ENCODE measurements around the gene PLA2G2F. TPM values are rescaled to one million over a fixed set of nuclear protein-coding genes. Genes with fewer than 3 reads are reported as not detected.
A peak's percentile ranks its signal among the peaks of the same experiment; 100 is the strongest.

PLA2G2F gene
- total and polyA plus RNA-seq, 2 experiments from 2014 or later, result not detected

DNA sequence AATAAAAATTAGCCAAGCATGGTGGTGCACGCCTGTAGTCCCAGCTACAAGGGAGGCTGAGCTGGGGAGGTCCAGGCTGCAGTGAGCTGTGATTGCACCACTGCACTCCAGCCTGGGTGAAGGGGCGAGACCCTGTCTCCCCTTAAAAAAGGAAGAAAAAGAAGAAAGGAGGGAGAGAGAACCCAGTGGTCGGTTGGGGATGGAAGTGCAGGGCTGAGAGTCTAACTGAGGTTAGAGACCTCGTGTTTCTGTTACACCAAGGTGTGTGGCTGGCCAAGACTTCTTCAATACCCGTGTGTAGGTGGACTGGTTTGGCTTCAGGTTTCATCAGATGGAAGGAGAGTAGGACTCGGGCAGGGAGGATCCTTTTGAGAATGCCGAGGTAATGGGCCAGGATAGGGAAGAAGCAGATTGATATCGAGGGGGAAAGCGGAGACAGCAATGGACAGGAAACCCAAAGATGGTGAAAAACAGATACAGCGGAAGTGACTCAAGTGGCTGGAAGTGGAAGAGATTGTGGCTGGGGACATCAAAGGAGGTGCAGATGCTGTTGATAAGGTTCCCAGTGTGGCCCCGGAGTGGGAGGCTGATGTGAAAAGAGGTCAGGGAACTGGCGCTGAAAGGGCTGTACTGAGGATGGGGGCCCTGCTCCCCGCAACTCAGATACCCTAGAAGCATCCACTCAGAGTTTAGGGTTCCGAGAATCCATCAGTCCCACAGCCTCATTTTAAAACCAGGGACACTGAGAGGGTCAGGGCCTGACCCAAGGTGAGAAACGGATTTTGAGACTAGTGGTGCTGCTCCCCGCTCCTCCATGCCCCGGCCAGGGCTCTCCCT, 46.1 kb downstream of the PLA2G2F start:
- Histone ChIP-seq H3K27ac (ENCODE audit: low read depth) (no peak overlapping the region), H3F3A (replicated peaks; ENCODE audit: low read depth) (no peaks in the 10 kb centered on the region), H3K4me2 (peak overlapping the region; percentile 99), H2AFZ (no peak overlapping the region), H3K36me3 (ENCODE audit: insufficient read depth) (no peaks in the 10 kb centered on the region), H4K20me1 (replicated peaks; ENCODE audit: insufficient read depth) (no peaks in the 10 kb centered on the region), H3K9me2 (ENCODE audit: insufficient read depth) (no peaks in the 10 kb centered on the region), H3K27me3 (ENCODE audit: insufficient read depth) (peaks cover 13% of the 10 kb centered on the region), H3K4me1 (ENCODE audit: insufficient read depth) (peaks cover 9% of the 10 kb centered on the region), H3K4me3 (peak overlapping the region; percentile 89), H3K79me2 (replicated peaks; ENCODE audit: insufficient read depth) (no peaks in the 10 kb centered on the region)
- no peaks in the 10 kb centered on the region; the same call in 2 of the 3 replicates for H3K9me3 Mint-ChIP-seq
- H3K27ac Mint-ChIP-seq, result no peak overlapping the region
- DNase-seq (ENCODE audit: low spot score) (no peak), ATAC-seq (no peak)
- peak overlapping the region; percentile 73 for H3K4me3 Mint-ChIP-seq
- peaks cover 21% of the 10 kb centered on the region for H3K4me1 Mint-ChIP-seq
- no peaks in the 10 kb centered on the region; the same call in 2 of the 3 replicates for H3K36me3 Mint-ChIP-seq (ENCODE audit: low read depth)
- peaks cover 12% of the 10 kb centered on the region for H3K27me3 Mint-ChIP-seq (ENCODE audit: insufficient read depth, low read depth, poor library complexity)
- TF ChIP-seq POLR2AphosphoS5 (IDR thresholded peaks at IDR 0.05; ENCODE audit: low read depth) (no peak), CREB1 (CRISPR knock-in tag; IDR thresholded peaks at IDR 0.05; ENCODE audit: low read depth) (no peak), EZH2 (IDR thresholded peaks at IDR 0.05; ENCODE audit: low read depth, unreplicated experiment) (no peak), NANOG (IDR thresholded peaks at IDR 0.05; ENCODE audit: borderline replicate concordance) (no peak), EZH2phosphoT487 (IDR thresholded peaks at IDR 0.05; ENCODE audit: unreplicated experiment) (no peak), JUNB (IDR thresholded peaks at IDR 0.05; ENCODE audit: unreplicated experiment) (no peak), ZNF331 (CRISPR knock-in tag; IDR thresholded peaks at IDR 0.05; ENCODE audit: low read depth) (no peak), STAT1 (IDR thresholded peaks at IDR 0.05; ENCODE audit: unreplicated experiment) (no peak), ZNF114 (CRISPR knock-in tag; IDR thresholded peaks at IDR 0.05) (no peak)
- TF ChIP-seq, protein P1, sequence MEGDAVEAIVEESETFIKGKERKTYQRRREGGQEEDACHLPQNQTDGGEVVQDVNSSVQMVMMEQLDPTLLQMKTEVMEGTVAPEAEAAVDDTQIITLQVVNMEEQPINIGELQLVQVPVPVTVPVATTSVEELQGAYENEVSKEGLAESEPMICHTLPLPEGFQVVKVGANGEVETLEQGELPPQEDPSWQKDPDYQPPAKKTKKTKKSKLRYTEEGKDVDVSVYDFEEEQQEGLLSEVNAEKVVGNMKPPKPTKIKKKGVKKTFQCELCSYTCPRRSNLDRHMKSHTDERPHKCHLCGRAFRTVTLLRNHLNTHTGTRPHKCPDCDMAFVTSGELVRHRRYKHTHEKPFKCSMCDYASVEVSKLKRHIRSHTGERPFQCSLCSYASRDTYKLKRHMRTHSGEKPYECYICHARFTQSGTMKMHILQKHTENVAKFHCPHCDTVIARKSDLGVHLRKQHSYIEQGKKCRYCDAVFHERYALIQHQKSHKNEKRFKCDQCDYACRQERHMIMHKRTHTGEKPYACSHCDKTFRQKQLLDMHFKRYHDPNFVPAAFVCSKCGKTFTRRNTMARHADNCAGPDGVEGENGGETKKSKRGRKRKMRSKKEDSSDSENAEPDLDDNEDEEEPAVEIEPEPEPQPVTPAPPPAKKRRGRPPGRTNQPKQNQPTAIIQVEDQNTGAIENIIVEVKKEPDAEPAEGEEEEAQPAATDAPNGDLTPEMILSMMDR (conservative IDR thresholded peaks at IDR 0.05; ENCODE audit: low read depth in 2 of 2), result no peak
- TF ChIP-seq, protein P2, sequence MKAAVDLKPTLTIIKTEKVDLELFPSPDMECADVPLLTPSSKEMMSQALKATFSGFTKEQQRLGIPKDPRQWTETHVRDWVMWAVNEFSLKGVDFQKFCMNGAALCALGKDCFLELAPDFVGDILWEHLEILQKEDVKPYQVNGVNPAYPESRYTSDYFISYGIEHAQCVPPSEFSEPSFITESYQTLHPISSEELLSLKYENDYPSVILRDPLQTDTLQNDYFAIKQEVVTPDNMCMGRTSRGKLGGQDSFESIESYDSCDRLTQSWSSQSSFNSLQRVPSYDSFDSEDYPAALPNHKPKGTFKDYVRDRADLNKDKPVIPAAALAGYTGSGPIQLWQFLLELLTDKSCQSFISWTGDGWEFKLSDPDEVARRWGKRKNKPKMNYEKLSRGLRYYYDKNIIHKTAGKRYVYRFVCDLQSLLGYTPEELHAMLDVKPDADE (IDR thresholded peaks at IDR 0.05), result no peak
- TF ChIP-seq, protein P3, sequence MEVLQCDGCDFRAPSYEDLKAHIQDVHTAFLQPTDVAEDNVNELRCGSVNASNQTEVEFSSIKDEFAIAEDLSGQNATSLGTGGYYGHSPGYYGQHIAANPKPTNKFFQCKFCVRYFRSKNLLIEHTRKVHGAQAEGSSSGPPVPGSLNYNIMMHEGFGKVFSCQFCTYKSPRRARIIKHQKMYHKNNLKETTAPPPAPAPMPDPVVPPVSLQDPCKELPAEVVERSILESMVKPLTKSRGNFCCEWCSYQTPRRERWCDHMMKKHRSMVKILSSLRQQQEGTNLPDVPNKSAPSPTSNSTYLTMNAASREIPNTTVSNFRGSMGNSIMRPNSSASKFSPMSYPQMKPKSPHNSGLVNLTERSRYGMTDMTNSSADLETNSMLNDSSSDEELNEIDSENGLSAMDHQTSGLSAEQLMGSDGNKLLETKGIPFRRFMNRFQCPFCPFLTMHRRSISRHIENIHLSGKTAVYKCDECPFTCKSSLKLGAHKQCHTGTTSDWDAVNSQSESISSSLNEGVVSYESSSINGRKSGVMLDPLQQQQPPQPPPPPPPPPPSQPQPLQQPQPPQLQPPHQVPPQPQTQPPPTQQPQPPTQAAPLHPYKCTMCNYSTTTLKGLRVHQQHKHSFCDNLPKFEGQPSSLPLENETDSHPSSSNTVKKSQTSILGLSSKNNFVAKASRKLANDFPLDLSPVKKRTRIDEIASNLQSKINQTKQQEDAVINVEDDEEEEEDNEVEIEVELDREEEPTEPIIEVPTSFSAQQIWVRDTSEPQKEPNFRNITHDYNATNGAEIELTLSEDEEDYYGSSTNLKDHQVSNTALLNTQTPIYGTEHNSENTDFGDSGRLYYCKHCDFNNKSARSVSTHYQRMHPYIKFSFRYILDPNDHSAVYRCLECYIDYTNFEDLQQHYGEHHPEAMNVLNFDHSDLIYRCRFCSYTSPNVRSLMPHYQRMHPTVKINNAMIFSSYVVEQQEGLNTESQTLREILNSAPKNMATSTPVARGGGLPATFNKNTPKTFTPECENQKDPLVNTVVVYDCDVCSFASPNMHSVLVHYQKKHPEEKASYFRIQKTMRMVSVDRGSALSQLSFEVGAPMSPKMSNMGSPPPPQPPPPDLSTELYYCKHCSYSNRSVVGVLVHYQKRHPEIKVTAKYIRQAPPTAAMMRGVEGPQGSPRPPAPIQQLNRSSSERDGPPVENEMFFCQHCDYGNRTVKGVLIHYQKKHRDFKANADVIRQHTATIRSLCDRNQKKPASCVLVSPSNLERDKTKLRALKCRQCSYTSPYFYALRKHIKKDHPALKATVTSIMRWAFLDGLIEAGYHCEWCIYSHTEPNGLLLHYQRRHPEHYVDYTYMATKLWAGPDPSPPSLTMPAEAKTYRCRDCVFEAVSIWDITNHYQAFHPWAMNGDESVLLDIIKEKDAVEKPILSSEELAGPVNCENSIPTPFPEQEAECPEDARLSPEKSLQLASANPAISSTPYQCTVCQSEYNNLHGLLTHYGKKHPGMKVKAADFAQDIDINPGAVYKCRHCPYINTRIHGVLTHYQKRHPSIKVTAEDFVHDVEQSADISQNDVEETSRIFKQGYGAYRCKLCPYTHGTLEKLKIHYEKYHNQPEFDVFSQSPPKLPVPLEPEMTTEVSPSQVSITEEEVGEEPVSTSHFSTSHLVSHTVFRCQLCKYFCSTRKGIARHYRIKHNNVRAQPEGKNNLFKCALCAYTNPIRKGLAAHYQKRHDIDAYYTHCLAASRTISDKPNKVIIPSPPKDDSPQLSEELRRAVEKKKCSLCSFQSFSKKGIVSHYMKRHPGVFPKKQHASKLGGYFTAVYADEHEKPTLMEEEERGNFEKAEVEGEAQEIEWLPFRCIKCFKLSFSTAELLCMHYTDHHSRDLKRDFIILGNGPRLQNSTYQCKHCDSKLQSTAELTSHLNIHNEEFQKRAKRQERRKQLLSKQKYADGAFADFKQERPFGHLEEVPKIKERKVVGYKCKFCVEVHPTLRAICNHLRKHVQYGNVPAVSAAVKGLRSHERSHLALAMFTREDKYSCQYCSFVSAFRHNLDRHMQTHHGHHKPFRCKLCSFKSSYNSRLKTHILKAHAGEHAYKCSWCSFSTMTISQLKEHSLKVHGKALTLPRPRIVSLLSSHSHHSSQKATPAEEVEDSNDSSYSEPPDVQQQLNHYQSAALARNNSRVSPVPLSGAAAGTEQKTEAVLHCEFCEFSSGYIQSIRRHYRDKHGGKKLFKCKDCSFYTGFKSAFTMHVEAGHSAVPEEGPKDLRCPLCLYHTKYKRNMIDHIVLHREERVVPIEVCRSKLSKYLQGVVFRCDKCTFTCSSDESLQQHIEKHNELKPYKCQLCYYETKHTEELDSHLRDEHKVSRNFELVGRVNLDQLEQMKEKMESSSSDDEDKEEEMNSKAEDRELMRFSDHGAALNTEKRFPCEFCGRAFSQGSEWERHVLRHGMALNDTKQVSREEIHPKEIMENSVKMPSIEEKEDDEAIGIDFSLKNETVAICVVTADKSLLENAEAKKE (CRISPR knock-in tag; IDR thresholded peaks at IDR 0.05), result no peak
- TF ChIP-seq, protein P4, sequence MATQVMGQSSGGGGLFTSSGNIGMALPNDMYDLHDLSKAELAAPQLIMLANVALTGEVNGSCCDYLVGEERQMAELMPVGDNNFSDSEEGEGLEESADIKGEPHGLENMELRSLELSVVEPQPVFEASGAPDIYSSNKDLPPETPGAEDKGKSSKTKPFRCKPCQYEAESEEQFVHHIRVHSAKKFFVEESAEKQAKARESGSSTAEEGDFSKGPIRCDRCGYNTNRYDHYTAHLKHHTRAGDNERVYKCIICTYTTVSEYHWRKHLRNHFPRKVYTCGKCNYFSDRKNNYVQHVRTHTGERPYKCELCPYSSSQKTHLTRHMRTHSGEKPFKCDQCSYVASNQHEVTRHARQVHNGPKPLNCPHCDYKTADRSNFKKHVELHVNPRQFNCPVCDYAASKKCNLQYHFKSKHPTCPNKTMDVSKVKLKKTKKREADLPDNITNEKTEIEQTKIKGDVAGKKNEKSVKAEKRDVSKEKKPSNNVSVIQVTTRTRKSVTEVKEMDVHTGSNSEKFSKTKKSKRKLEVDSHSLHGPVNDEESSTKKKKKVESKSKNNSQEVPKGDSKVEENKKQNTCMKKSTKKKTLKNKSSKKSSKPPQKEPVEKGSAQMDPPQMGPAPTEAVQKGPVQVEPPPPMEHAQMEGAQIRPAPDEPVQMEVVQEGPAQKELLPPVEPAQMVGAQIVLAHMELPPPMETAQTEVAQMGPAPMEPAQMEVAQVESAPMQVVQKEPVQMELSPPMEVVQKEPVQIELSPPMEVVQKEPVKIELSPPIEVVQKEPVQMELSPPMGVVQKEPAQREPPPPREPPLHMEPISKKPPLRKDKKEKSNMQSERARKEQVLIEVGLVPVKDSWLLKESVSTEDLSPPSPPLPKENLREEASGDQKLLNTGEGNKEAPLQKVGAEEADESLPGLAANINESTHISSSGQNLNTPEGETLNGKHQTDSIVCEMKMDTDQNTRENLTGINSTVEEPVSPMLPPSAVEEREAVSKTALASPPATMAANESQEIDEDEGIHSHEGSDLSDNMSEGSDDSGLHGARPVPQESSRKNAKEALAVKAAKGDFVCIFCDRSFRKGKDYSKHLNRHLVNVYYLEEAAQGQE (IDR thresholded peaks at IDR 0.05; ENCODE audit: unreplicated experiment), result no peak
